Endothelial cell of umbilical vein (primary cell): ENCODE results near the gene MAML3. TPM values are rescaled to one million over a fixed set of nuclear protein-coding genes. Genes with fewer than 3 reads are reported as not detected.

ENCODE experiments used
- BruUV-seq: library from RNA; stranded (reverse); fragments of 400-500 nt; replicated peaks from 2 replicates; lab custom pipeline; 2021; lab: Mats Ljungman, UMichigan
- CTCF ChIA-PET: fragments of 300-600, 350-600 bp; sonication (Branson Sonifier 250); formaldehyde crosslinking; loops from one replicate; lab custom pipeline; 2021; ENCODE audit warnings: antibody characterized with exemption, inconsistent platforms; lab: Charles Lee
- POLR2A ChIA-PET: fragments of 300-600, 350-600 bp; sonication (Branson Sonifier 250); formaldehyde crosslinking; loops from one replicate; lab custom pipeline; 2021; ENCODE audit warnings: antibody characterized with exemption, inconsistent platforms; lab: Charles Lee
- DNase-seq: peaks from one replicate; pipeline ENCODE4 v3.0.0-alpha.2; 2011; ENCODE audit warnings: low read depth, low spot score
- FAIRE-seq: peaks from 2 replicates; lab custom pipeline; 2011; peaks lifted over from hg19 to GRCh38; lab: Jason Lieb, UNC
- H2AFZ ChIP-seq: 2 replicates; pipeline ENCODE4 v1.6.0; 2012; ENCODE audit warnings: low read depth, low read length, control low read depth, inconsistent platforms
- H3K27ac ChIP-seq: 2 replicates; pipeline ENCODE4 v1.5.1; 2011; ENCODE audit warnings: low read depth, mild to moderate bottlenecking, control low read depth, low read length, moderate library complexity; ENCODE audit not compliant: insufficient read depth
- H3K27me3 ChIP-seq, 2 experiments: 2 replicates each; pipeline versions ENCODE4 v1.6.0 to v1.6.1; 2011; ENCODE audit warnings: low read length in 2 of 2, mixed read lengths in 1 of 2; ENCODE audit not compliant: control insufficient read depth in 2 of 2, insufficient read depth in 2 of 2
- H3K36me3 ChIP-seq, 2 experiments: 2 replicates in 1 of 2; 3 replicates in 1 of 2; pipeline ENCODE4 v1.5.1; 2011; ENCODE audit warnings: low read length in 2 of 2, mild to moderate bottlenecking in 1 of 2, moderate library complexity in 1 of 2; ENCODE audit not compliant: control insufficient read depth in 2 of 2, insufficient read depth in 2 of 2; ENCODE audit errors: extremely low read depth in 1 of 2
- H3K4me1 ChIP-seq: 3 replicates; pipeline ENCODE4 v1.5.1; 2011; ENCODE audit warnings: mild to moderate bottlenecking, low read length; ENCODE audit not compliant: control insufficient read depth, insufficient read depth; ENCODE audit errors: extremely low read depth
- H3K4me2 ChIP-seq: 2 replicates; pipeline ENCODE4 v1.6.1; 2011; ENCODE audit warnings: low read length, control low read depth, mixed read lengths; ENCODE audit not compliant: insufficient read depth
- H3K4me3 ChIP-seq, 3 experiments: fragments of 200-600 bp in 1 of 3; sonication (generic), shearing (Covaris generic) in 1 of 3; replicated peaks in 1 of 3; 2 replicates each; pipeline ENCODE4 v1.5.1; 2011 to 2016; ENCODE audit warnings: control low read depth in 3 of 3, low read length in 3 of 3, mild to moderate bottlenecking in 2 of 3, inconsistent platforms in 1 of 3, low read depth in 1 of 3, moderate library complexity in 1 of 3; ENCODE audit not compliant: insufficient read depth in 1 of 3
- H3K79me2 ChIP-seq: 2 replicates; pipeline ENCODE4 v1.6.0; 2012; ENCODE audit warnings: low read length, inconsistent platforms; ENCODE audit not compliant: control insufficient read depth, insufficient read depth
- H3K9ac ChIP-seq: replicated peaks from 2 replicates; pipeline ENCODE3; 2011; ENCODE audit warnings: low read length, control low read depth; ENCODE audit not compliant: insufficient read depth; ENCODE audit errors: extremely low read depth
- H3K9me1 ChIP-seq: replicated peaks from 3 replicates; pipeline ENCODE4 v1.6.0; 2011; ENCODE audit warnings: mild to moderate bottlenecking, low read length; ENCODE audit not compliant: control insufficient read depth, insufficient read depth; ENCODE audit errors: extremely low read depth
- H3K9me3 ChIP-seq: replicated peaks from 2 replicates; pipeline ENCODE4 v1.5.1; 2012; ENCODE audit warnings: low read length, inconsistent platforms; ENCODE audit not compliant: control insufficient read depth, insufficient read depth
- H4K20me1 ChIP-seq: replicated peaks from 2 replicates; pipeline ENCODE3; 2011; ENCODE audit warnings: mild to moderate bottlenecking, low read length; ENCODE audit not compliant: control insufficient read depth, insufficient read depth; ENCODE audit errors: extremely low read depth
- CTCF ChIP-seq, 2 donors: IDR thresholded peaks; 1 replicate in 1 of 2; 2 replicates in 1 of 2; pipeline ENCODE4 v1.5.1; 2011; ENCODE audit warnings: low read length in 2 of 2, mild to moderate bottlenecking in 2 of 2, moderate library complexity in 2 of 2, control low read depth in 1 of 2, inconsistent platforms in 1 of 2, low read depth in 1 of 2; ENCODE audit not compliant: insufficient read depth in 1 of 2; ENCODE audit errors: extremely low read depth in 1 of 2
- EZH2 ChIP-seq: IDR thresholded peaks from 2 replicates; pipeline ENCODE4 v1.6.1; 2012; ENCODE audit warnings: borderline replicate concordance, low read depth, mild to moderate bottlenecking, moderate library complexity, low read length, inconsistent platforms; ENCODE audit not compliant: severe bottlenecking
- MYC ChIP-seq: IDR thresholded peaks from one replicate; pipeline ENCODE4 v1.6.1; 2011; ENCODE audit warnings: mild to moderate bottlenecking, low read depth, low read length
- POLR2AphosphoS5 ChIP-seq: IDR thresholded peaks from 2 replicates; pipeline ENCODE4 v1.6.1; 2012; ENCODE audit warnings: low read depth, mild to moderate bottlenecking, control low read depth, low read length, moderate library complexity; ENCODE audit not compliant: insufficient read depth
- dilution Hi-C: fragments of 300-500 bp; cut with MboI; formaldehyde crosslinking; loops from one replicate; pipeline ENCODE4 v1.15.0; 2019; ENCODE audit warnings: low sequenced_read_pairs; ENCODE audit not compliant: extremely low pct_ligation_motif_present
- intact Hi-C: fragments of 100-400 bp; cut with micrococcal nuclease; formaldehyde crosslinking; loops from one replicate; pipeline ENCODE4 v1.10.0; 2022
- polyA plus RNA-seq, 4 experiments: library from polyadenylated mRNA; depleted of rRNA in 3 of 4; stranded (reverse) in 3 of 4; unstranded in 1 of 4; fragments of >200 nt; gene quantifications; 2 replicates each; pipeline versions ENCODE4 v1.2.1 to v1.2.3, GENCODE V29; 2011 to 2012; ENCODE audit warnings: missing spikeins in 1 of 4
- total RNA-seq: library from RNA; stranded (reverse); gene quantifications from 2 replicates; pipeline ENCODE4 v1.2.3, GENCODE V29; 2021

Gene MAML3
- total and polyA plus RNA-seq, 2 donors (not counting 3 experiments of a cell fraction or from before 2014, with no cell fraction given) = 14.0 to 20.3 TPM

- peak; percentile 92 for DNase-seq
- peaks cover 41% of the 10 kb centered on the region for H3K4me1 ChIP-seq
- no TSS peak for BruUV-seq
Measured at GRCh38 chr4:139762720-139763119, 391.3 kb downstream of the MAML3 start.

More at GRCh38 chr4:139762720-139763119, 391.3 kb downstream of the MAML3 start:
- peak; percentile 94 for FAIRE-seq
- dilution Hi-C loops = no loop called here
- H3K9me3 ChIP-seq = no peaks in the 10 kb centered on the region
- no peaks in the 10 kb centered on the region for H3K9me1 ChIP-seq
- ChIA-PET POLR2A (no interaction called here), CTCF (interaction anchor here (0.9 to 2.2 kb wide), 3 partner anchors 14 to 53 kb away, joined by 3 to 6 read pairs (median 4); no protein-coding TSS in a partner anchor)
- TF ChIP-seq MYC (no peak), CTCF (IDR thresholded peaks at IDR 0.05; ENCODE audit: extremely low read depth in 1 of 2, insufficient read depth in 1 of 2, low read depth in 1 of 2, low read length in 2 of 2) (no peak), EZH2 (no peak), POLR2AphosphoS5 (peak; percentile 55)
- H3K4me2 ChIP-seq = peak overlapping the region; percentile 70
- no peaks in the 10 kb centered on the region for H3K36me3 ChIP-seq
- peak overlapping the region in 1 of 3 experiments; percentile 59 for H3K4me3 ChIP-seq
- no peaks in the 10 kb centered on the region for H3K79me2 ChIP-seq
- intact Hi-C loops = loop anchor here (1.0 to 5.0 kb wide), 10 partner anchors 22 to 388 kb away; no protein-coding TSS in a partner anchor
- no peaks in the 10 kb centered on the region for H4K20me1 ChIP-seq
- H3K27me3 ChIP-seq = no peaks in the 10 kb centered on the region
- peak overlapping the region; percentile 2 for H2AFZ ChIP-seq
- H3K27ac ChIP-seq = peak overlapping the region; percentile 78
- peak overlapping the region; percentile 67 for H3K9ac ChIP-seq
